Aorta (tissue), 5 donors: ENCODE results near the gene SLC2A2. TPM values are rescaled to one million over a fixed set of nuclear protein-coding genes. Genes with fewer than 3 reads are reported as not detected.

Experiments used
- ATAC-seq: fragments of 200-7000 bp; cut with Tn5 transposase; one replicate; pipeline ENCODE4 v1.9.1; 2022; ENCODE audit warnings: moderate library complexity; ENCODE audit not compliant: low FRiP score
- DNase-seq, 2 donors: peaks; one replicate each; pipeline ENCODE4 v3.0.0-alpha.2; 2020
- H3K27ac ChIP-seq, 2 donors: one replicate each; pipeline ENCODE4 v1.5.1; 2013; ENCODE audit warnings: low read length in 2 of 2, mild to moderate bottlenecking in 2 of 2, moderate library complexity in 2 of 2, control low read depth in 1 of 2, inconsistent platforms in 1 of 2, low read depth in 1 of 2
- H3K27me3 ChIP-seq, 2 donors: one replicate each; pipeline ENCODE4 v1.6.1; 2013; ENCODE audit warnings: control low read depth in 1 of 2, low read length in 1 of 2, mild to moderate bottlenecking in 1 of 2, moderate library complexity in 1 of 2; ENCODE audit not compliant: insufficient read depth in 2 of 2, control insufficient read depth in 1 of 2
- H3K36me3 ChIP-seq, 2 donors: one replicate each; pipeline ENCODE4 v1.6.1; 2013; ENCODE audit warnings: control low read depth in 1 of 2, low read length in 1 of 2, mild to moderate bottlenecking in 1 of 2; ENCODE audit not compliant: insufficient read depth in 2 of 2, control insufficient read depth in 1 of 2
- H3K4me1 ChIP-seq, 2 donors: one replicate each; pipeline ENCODE4 v1.6.1; 2013; ENCODE audit warnings: low read length in 2 of 2, control low read depth in 1 of 2, mild to moderate bottlenecking in 1 of 2, moderate library complexity in 1 of 2; ENCODE audit not compliant: insufficient read depth in 2 of 2, control insufficient read depth in 1 of 2
- H3K4me3 ChIP-seq, 2 donors: one replicate each; pipeline ENCODE4 v1.5.1; 2013; ENCODE audit warnings: low read length in 2 of 2, control low read depth in 1 of 2, mild to moderate bottlenecking in 1 of 2
- H3K9me3 ChIP-seq: one replicate; pipeline ENCODE4 v1.6.1; 2013; ENCODE audit warnings: mild to moderate bottlenecking, low read length; ENCODE audit not compliant: control insufficient read depth
- WGBS, 2 donors: extraction: QIAGEN DNeasy Blood & Tissue Kit; methylation state at CpG; one replicate each; pipeline ENCODE4 v1.1.7; 2013; 5-methylcytosine and 5-hydroxymethylcytosine counted together
- intact Hi-C, 2 donors: fragments of 100-400 bp; cut with DNase I; formaldehyde crosslinking; loops; one replicate each; pipeline versions ENCODE4 v1.14.2 to v1.15.0; 2022
- polyA plus RNA-seq, 2 donors: library from polyadenylated mRNA; stranded (reverse); fragments of 200-250 nt; gene quantifications; one replicate each; pipeline ENCODE4 v1.2.3, GENCODE V29; 2013
- total RNA-seq, 2 donors: library from RNA; stranded (reverse); fragmentation: NEBNext Ultra II Directional; extraction: Animal tissue kit (Norgen Biotek cat#: 25700); gene quantifications; one replicate each; pipeline ENCODE4 v1.2.1, GENCODE V29; 2021
- donor health status: healthy with polysubstance abuse.
- donor health status: Bipolar disorder and iron deficiency.
- donor health status: DM: no; HTN: no; CAD: no.
- donor health status: DM: no; HTN: no; CAD: no.
- donor health status: DM: yes; HTN: yes; CAD: no.

SLC2A2 gene
- total and polyA plus RNA-seq, 4 donors = 3.1 TPM; not detected in 3

- H3K27me3 ChIP-seq = no peaks in the 10 kb centered on the region
- H3K4me3 ChIP-seq = no peak overlapping the region
- intact Hi-C loops = no loop called here
- H3K4me1 ChIP-seq = no peaks in the 10 kb centered on the region
- ATAC-seq = no peak
- H3K36me3 ChIP-seq = no peaks in the 10 kb centered on the region
- H3K27ac ChIP-seq = no peak overlapping the region
- no peaks in the 10 kb centered on the region for H3K9me3 ChIP-seq
- DNase-seq = no peak
- 49 to 58% methylated on average over 6 of the region's 6 CpGs for WGBS, 2 donors
Observed at GRCh38 chr3:171018156-171018935, 8.2 kb downstream of the SLC2A2 start.

GRCh38 chr3:171013822-171014748, 12.4 kb downstream of the SLC2A2 start:
- DNase-seq (no peak), ATAC-seq (no peak)
- no peak overlapping the region for H3K4me3 ChIP-seq
- no peaks in the 10 kb centered on the region for H3K9me3 ChIP-seq
- H3K4me1 ChIP-seq = no peaks in the 10 kb centered on the region
- 75 to 82% methylated on average over 5 of the region's 5 CpGs for WGBS, 2 donors
- no peaks in the 10 kb centered on the region for H3K36me3 ChIP-seq
- intact Hi-C loops = no loop called here
- no peak overlapping the region for H3K27ac ChIP-seq
- H3K27me3 ChIP-seq = no peaks in the 10 kb centered on the region

- no peak overlapping the region for H3K4me3 ChIP-seq
- H3K4me1 ChIP-seq = no peaks in the 10 kb centered on the region
- WGBS, 2 donors = 83 to 89% methylated on average over 4 of the region's 4 CpGs
- no peak overlapping the region for H3K27ac ChIP-seq
- no peak for DNase-seq
- intact Hi-C loops = no loop called here
- H3K36me3 ChIP-seq = no peaks in the 10 kb centered on the region
- no peaks in the 10 kb centered on the region for H3K9me3 ChIP-seq
- no peaks in the 10 kb centered on the region for H3K27me3 ChIP-seq
- no peak for ATAC-seq
Observed at GRCh38 chr3:171011873-171012336, 14.6 kb downstream of the SLC2A2 start.

GRCh38 chr3:171011109-171011872, 15.2 kb downstream of the SLC2A2 start:
- H3K27me3 ChIP-seq = no peaks in the 10 kb centered on the region
- intact Hi-C loops = no loop called here
- no peak overlapping the region for H3K27ac ChIP-seq
- no peak overlapping the region for H3K4me3 ChIP-seq
- 80% methylated on average over 2 of the region's 2 CpGs for WGBS, 2 donors
- H3K4me1 ChIP-seq = no peaks in the 10 kb centered on the region
- no peaks in the 10 kb centered on the region for H3K36me3 ChIP-seq
- ATAC-seq = no peak
- no peaks in the 10 kb centered on the region for H3K9me3 ChIP-seq
- DNase-seq = no peak

GRCh38 chr3:171007316-171007715, 19.2 kb downstream of the SLC2A2 start:
- no peaks in the 10 kb centered on the region for H3K27me3 ChIP-seq
- H3K27ac ChIP-seq = no peak overlapping the region
- H3K4me3 ChIP-seq = no peak overlapping the region
- DNase-seq = no peak
- no peaks in the 10 kb centered on the region for H3K36me3 ChIP-seq
- intact Hi-C loops = no loop called here
- H3K9me3 ChIP-seq = no peaks in the 10 kb centered on the region
- H3K4me1 ChIP-seq = no peaks in the 10 kb centered on the region
- no peak for ATAC-seq

- WGBS, 2 donors = 77 to 80% methylated on average over 4 of the region's 4 CpGs
- Histone ChIP-seq H3K27ac (no peak overlapping the region), H3K27me3 (no peaks in the 10 kb centered on the region), H3K4me3 (no peak overlapping the region), H3K9me3 (no peaks in the 10 kb centered on the region), H3K4me1 (no peaks in the 10 kb centered on the region), H3K36me3 (no peaks in the 10 kb centered on the region)
- DNase-seq = no peak
- no peak for ATAC-seq
- intact Hi-C loops = no loop called here
Observed at GRCh38 chr3:171005648-171006047, 20.9 kb downstream of the SLC2A2 start.

GRCh38 chr3:171001957-171002694, 24.4 kb downstream of the SLC2A2 start:
- 45 to 54% methylated on average over 5 of the region's 5 CpGs for WGBS, 2 donors
- H3K27me3 ChIP-seq = no peaks in the 10 kb centered on the region
- H3K4me3 ChIP-seq = no peak overlapping the region
- ATAC-seq (no peak), DNase-seq (no peak)
- H3K27ac ChIP-seq = no peak overlapping the region
- no peaks in the 10 kb centered on the region for H3K36me3 ChIP-seq
- intact Hi-C loops = no loop called here
- no peaks in the 10 kb centered on the region for H3K9me3 ChIP-seq
- H3K4me1 ChIP-seq = no peaks in the 10 kb centered on the region

GRCh38 chr3:171001250-171001893, 25.1 kb downstream of the SLC2A2 start:
- no peak overlapping the region for H3K27ac ChIP-seq
- H3K36me3 ChIP-seq = no peaks in the 10 kb centered on the region
- H3K4me1 ChIP-seq = no peaks in the 10 kb centered on the region
- H3K9me3 ChIP-seq = no peaks in the 10 kb centered on the region
- WGBS, 2 donors = 94 to 96% methylated on average over 1 of the region's 1 CpG
- no peak for ATAC-seq
- DNase-seq = no peak
- H3K27me3 ChIP-seq = no peaks in the 10 kb centered on the region
- intact Hi-C loops = no loop called here
- H3K4me3 ChIP-seq = no peak overlapping the region
